ENCODE results near the gene FITM2.

GRCh38 chr20:44274303-44275017 lies 36.5 kb downstream of the FITM2 start:
- TF ChIP-seq EZH2 (IDR thresholded peaks at IDR 0.05; ENCODE audit: borderline replicate concordance) (no peak), CTCF (IDR thresholded peaks at IDR 0.05; ENCODE audit: poor library complexity) (no peak), EZH2phosphoT487 (IDR thresholded peaks at IDR 0.05; ENCODE audit: low read depth, severe bottlenecking, unreplicated experiment) (no peak)

All from hepatocyte (in vitro differentiated cells).